GM13977 (cell line): ENCODE results near the gene ABI3BP.

Experiments
- DNase-seq: peaks from one replicate; pipeline ENCODE4 v3.0.0; 2012; ENCODE audit warnings: low spot score
- in situ Hi-C: fragments of 300-500 bp; cut with MboI; formaldehyde crosslinking; loops from one replicate; pipeline ENCODE4 v1.12.0; 2022; ENCODE audit warnings: low sequenced_read_pairs, low pct_unique_long_range_greater_than_20kb, mixed read lengths, inconsistent platforms; ENCODE audit not compliant: unreplicated experiment
- TF ChIP-seq, protein P1 (sequence below): IDR thresholded peaks from 2 replicates; pipeline ENCODE4 v1.5.1; 2012; ENCODE audit warnings: mild to moderate bottlenecking, control low read depth; ENCODE audit not compliant: insufficient read depth; ENCODE audit errors: extremely low read depth, missing control alignments

Gene ABI3BP

GRCh38 chr3:100830931-100831330 is 162.3 kb downstream of the ABI3BP start:
- DNase-seq, result no peak
- in situ Hi-C loops, result no loop called here
- TF ChIP-seq, protein P1, sequence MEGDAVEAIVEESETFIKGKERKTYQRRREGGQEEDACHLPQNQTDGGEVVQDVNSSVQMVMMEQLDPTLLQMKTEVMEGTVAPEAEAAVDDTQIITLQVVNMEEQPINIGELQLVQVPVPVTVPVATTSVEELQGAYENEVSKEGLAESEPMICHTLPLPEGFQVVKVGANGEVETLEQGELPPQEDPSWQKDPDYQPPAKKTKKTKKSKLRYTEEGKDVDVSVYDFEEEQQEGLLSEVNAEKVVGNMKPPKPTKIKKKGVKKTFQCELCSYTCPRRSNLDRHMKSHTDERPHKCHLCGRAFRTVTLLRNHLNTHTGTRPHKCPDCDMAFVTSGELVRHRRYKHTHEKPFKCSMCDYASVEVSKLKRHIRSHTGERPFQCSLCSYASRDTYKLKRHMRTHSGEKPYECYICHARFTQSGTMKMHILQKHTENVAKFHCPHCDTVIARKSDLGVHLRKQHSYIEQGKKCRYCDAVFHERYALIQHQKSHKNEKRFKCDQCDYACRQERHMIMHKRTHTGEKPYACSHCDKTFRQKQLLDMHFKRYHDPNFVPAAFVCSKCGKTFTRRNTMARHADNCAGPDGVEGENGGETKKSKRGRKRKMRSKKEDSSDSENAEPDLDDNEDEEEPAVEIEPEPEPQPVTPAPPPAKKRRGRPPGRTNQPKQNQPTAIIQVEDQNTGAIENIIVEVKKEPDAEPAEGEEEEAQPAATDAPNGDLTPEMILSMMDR, result no peak

DNA sequence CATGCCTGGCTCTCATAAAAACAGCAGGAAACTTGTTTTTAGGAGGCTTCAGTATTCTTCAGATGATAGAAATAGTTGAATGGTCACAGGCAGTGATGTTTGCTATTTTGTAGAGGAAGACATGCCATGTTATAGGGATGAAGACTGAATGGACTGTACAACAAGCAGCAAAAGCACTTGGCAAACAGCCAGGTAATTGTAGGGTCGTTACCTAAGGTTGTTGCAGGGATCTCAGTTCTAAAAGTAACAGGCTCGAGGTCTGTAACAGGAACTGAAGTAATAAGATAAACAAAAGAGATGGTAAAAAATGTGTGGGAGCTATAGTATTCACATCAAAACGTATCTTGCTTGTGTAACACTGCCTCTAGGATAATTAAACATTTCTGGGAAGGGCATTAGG is 167.6 kb downstream of the ABI3BP start:
- in situ Hi-C loops, result no loop called here
- DNase-seq, result no peak
- TF ChIP-seq, protein P1, result no peak

- TF ChIP-seq, protein P1, result no peak
- no peak for DNase-seq
- in situ Hi-C loops, result no loop called here
Measured at GRCh38 chr3:100815583-100815982, 177.6 kb downstream of the ABI3BP start.

DNA sequence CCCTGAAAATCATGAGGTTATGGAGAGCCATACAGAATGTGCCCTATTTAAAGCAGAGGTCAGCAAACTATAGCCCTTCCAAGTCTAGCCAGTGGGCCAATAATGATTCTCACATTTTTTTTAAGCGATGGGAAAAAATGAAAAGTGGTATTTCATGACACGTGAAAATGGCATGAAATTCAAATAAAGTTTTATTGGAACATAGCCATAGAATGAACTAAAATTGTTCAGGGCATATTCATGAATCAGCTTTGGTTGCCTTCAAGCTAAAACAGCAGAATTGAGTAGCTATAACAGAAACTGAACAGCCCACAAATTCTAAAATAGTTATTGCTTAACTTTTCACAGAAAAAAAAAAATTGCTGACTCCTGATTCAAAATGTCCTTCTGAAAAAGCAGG is 179.4 kb downstream of the ABI3BP start:
- in situ Hi-C loops, result no loop called here
- no peak for DNase-seq

GRCh38 chr3:100811779-100812507 is 181.3 kb downstream of the ABI3BP start:
- DNase-seq, result no peak
- in situ Hi-C loops, result no loop called here

More for the DNA sequence above, 179.4 kb downstream of the ABI3BP start:
- TF ChIP-seq, protein P1, result no peak

GRCh38 chr3:100810671-100811070 is 182.6 kb downstream of the ABI3BP start:
- TF ChIP-seq, protein P1, result no peak

More at GRCh38 chr3:100811779-100812507, 181.3 kb downstream of the ABI3BP start:
- TF ChIP-seq, protein P1, result no peak

More at GRCh38 chr3:100810671-100811070, 182.6 kb downstream of the ABI3BP start:
- in situ Hi-C loops, result no loop called here
- no peak for DNase-seq
